Keratinocyte (primary cell): Measurements from ENCODE around the gene CISD2.

ENCODE experiments used
- CTCF ChIP-seq, 3 experiments: IDR thresholded peaks in 1 of 3; conservative IDR thresholded peaks in 1 of 3; optimal IDR thresholded peaks in 1 of 3; 2 replicates in 2 of 3; 3 replicates in 1 of 3; pipeline versions ENCODE3 to v1.5.1; 2011; ENCODE audit warnings: low read length in 3 of 3, mild to moderate bottlenecking in 3 of 3, moderate library complexity in 2 of 3, control low read depth in 1 of 3, inconsistent platforms in 1 of 3; ENCODE audit not compliant: insufficient read depth in 2 of 3; ENCODE audit errors: extremely low read depth in 1 of 3
- EZH2 ChIP-seq: IDR thresholded peaks from one replicate; pipeline ENCODE4 v1.6.1; 2012; ENCODE audit warnings: inconsistent platforms, mild to moderate bottlenecking, low read length, moderate library complexity

DNA sequence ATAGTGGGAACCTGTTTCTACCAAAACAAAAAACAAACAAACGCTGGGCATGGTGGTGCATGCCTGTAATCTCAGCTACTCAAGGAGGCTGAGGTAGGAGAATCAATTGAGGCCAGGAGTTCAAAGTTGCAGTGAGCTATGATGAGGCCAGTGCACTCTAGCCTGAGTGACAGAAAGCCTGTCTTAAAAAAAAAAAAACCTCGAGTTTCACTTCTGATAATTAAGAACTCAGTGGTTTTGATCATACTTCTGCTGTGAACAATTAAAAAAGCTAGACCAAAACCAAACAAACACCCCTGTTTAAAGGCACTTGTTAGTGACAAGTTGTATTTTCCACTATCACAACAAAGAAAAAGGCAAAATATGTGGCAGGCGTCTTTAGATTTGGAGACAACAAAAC is 26.4 kb upstream of the CISD2 start:
- TF ChIP-seq CTCF (optimal IDR thresholded peaks at IDR 0.05 in 1 of 3, IDR thresholded peaks at IDR 0.05 in 1 of 3, conservative IDR thresholded peaks at IDR 0.05 in 1 of 3; ENCODE audit: extremely low read depth in 1 of 3, insufficient read depth in 2 of 3, low read length in 3 of 3) (no peak), EZH2 (no peak)
